Measurements from ENCODE around the gene SLC24A4.
A peak's percentile ranks its signal among the peaks of the same experiment; 100 is the strongest.

Gene SLC24A4

GRCh38 chr14:92501891-92502351, 179.0 kb downstream of the SLC24A4 start:
- DNase-seq (ENCODE audit: low read depth) = no peak

- no peak for DNase-seq (ENCODE audit: low read depth)
These were observed 179.7 kb downstream of the SLC24A4 start for GRCh38 chr14:92502541-92503286.

- DNase-seq (ENCODE audit: low read depth) = no peak
These were observed 181.0 kb downstream of the SLC24A4 start for GRCh38 chr14:92503756-92504491.

GRCh38 chr14:92505826-92506225, 182.9 kb downstream of the SLC24A4 start:
- no peak for DNase-seq (ENCODE audit: low read depth)

GRCh38 chr14:92506231-92506630, 183.3 kb downstream of the SLC24A4 start:
- DNase-seq (ENCODE audit: low read depth) = no peak

GRCh38 chr14:92507174-92507768, 184.3 kb downstream of the SLC24A4 start:
- no peak for DNase-seq (ENCODE audit: low read depth)

- no peak for DNase-seq (ENCODE audit: low read depth)
These were observed 188.0 kb downstream of the SLC24A4 start for GRCh38 chr14:92510972-92511371.

- no peak for DNase-seq (ENCODE audit: low read depth)
These were observed 188.7 kb downstream of the SLC24A4 start for GRCh38 chr14:92511453-92512238.

- DNase-seq (ENCODE audit: low read depth) = no peak
These were observed 189.8 kb downstream of the SLC24A4 start for GRCh38 chr14:92512807-92513203.

- DNase-seq (ENCODE audit: low read depth) = peak; percentile 21
These were observed 190.4 kb downstream of the SLC24A4 start, which contains the start of gene RIN3 for GRCh38 chr14:92513204-92513965. TSS of gene RIN3 (plus strand) at chr14:92513781. CDS start at chr14:92513933, 152 bp downstream.

- no peak for DNase-seq (ENCODE audit: low read depth)
These were observed 191.2 kb downstream of the SLC24A4 start for GRCh38 chr14:92513966-92514843.

- DNase-seq (ENCODE audit: low read depth) = no peak
These were observed 192.0 kb downstream of the SLC24A4 start for GRCh38 chr14:92514844-92515514.

- no peak for DNase-seq (ENCODE audit: low read depth)
These were observed 192.8 kb downstream of the SLC24A4 start for GRCh38 chr14:92515546-92516343.

GRCh38 chr14:92516344-92516965, 193.5 kb downstream of the SLC24A4 start:
- no peak for DNase-seq (ENCODE audit: low read depth)

GRCh38 chr14:92516966-92517506, 194.1 kb downstream of the SLC24A4 start:
- DNase-seq (ENCODE audit: low read depth) = peak; percentile 44

GRCh38 chr14:92517761-92518160, 194.8 kb downstream of the SLC24A4 start:
- DNase-seq (ENCODE audit: low read depth) = no peak

GRCh38 chr14:92519246-92520101, 196.5 kb downstream of the SLC24A4 start:
- no peak for DNase-seq (ENCODE audit: low read depth)

Data from activated gamma-delta T cell treated with anti-CD3 and anti-CD28 coated beads, Interleukin-2, amount 50 U/mL, for 16 hours (primary cell).